ENCODE results near the gene KMT5B. TPM values are rescaled to one million over a fixed set of nuclear protein-coding genes. Genes with fewer than 3 reads are reported as not detected.

Gene KMT5B
- total RNA-seq (2016; rRNA removed; fragmentation: Illumina TruSeq; extraction: Trizol) (23.7 and 32.5 TPM in 2 replicates), polyA plus RNA-seq (2011; rRNA removed) (14.4 and 17.6 TPM in 2 replicates), polyA minus RNA-seq (2011; rRNA and poly(A)+ RNA removed; ENCODE audit: low replicate concordance) (13.3 and 14.0 TPM in 2 replicates), Bru-seq, nascent RNA (percentile 88 among the genes with signal in this experiment), BruChase-seq, experiment 1, labeled RNA remaining after a 6-hour chase (percentile 88 among the genes with signal in this experiment), BruChase-seq, experiment 2, labeled RNA remaining after a 2-hour chase (percentile 87 among the genes with signal in this experiment)
- total RNA-seq (2016; cell fraction: cytosol; rRNA removed; fragmentation: Illumina TruSeq; extraction: Trizol; ENCODE audit: low read depth), result 14.5 and 15.9 TPM in 2 replicates
- total RNA-seq (2016; cell fraction: insoluble cytoplasmic fraction; rRNA removed; fragmentation: Illumina TruSeq; extraction: Trizol), result 25.4 and 32.9 TPM in 2 replicates
- total RNA-seq (2016; cell fraction: membrane; rRNA removed; fragmentation: Illumina TruSeq; extraction: Trizol), result 24.7 and 24.9 TPM in 2 replicates
- 23.0 and 26.3 TPM in 2 replicates for total RNA-seq (2016; cell fraction: nucleus; rRNA removed; fragmentation: Illumina TruSeq; extraction: Trizol)
- polyA plus RNA-seq (2011; cell fraction: cytosol; rRNA removed), result 7.2 and 11.1 TPM in 2 replicates
- polyA plus RNA-seq (2011; cell fraction: nucleus; rRNA removed), result 15.9 and 23.4 TPM in 2 replicates
- 30.8 and 38.6 TPM in 2 replicates for polyA plus RNA-seq (2012)
- 7.4 and 9.2 TPM in 2 replicates for polyA plus RNA-seq (2016; cell fraction: cytosol; fragmentation: Illumina TruSeq; extraction: Trizol; ENCODE audit: low read depth)
- 29.4 and 31.2 TPM in 2 replicates for polyA plus RNA-seq (2016; cell fraction: insoluble cytoplasmic fraction; fragmentation: Illumina TruSeq; extraction: Trizol; ENCODE audit: low read depth)
- 16.3 and 18.5 TPM in 2 replicates for polyA plus RNA-seq (2016; cell fraction: membrane; fragmentation: Illumina TruSeq; extraction: Trizol; ENCODE audit: low read depth)
- 29.1 and 30.5 TPM in 2 replicates for polyA plus RNA-seq (2016; cell fraction: nucleus; fragmentation: Illumina TruSeq; extraction: Trizol; ENCODE audit: insufficient read depth, low read depth)
- 13.9 TPM in 2 replicates for polyA minus RNA-seq (2011; cell fraction: cytosol; rRNA and poly(A)+ RNA removed)
- polyA minus RNA-seq (2011; cell fraction: nucleus; rRNA and poly(A)+ RNA removed), result 47.9 and 58.2 TPM in 2 replicates
- long read RNA-seq, experiment 1, partial matches to known transcripts, result 1 of 12 reads
- long read RNA-seq, experiment 1, other reads (novel, unspliced or antisense), result 11 of 12 reads
- long read RNA-seq, experiment 2, partial matches to known transcripts, result 10 of 40 reads
- long read RNA-seq, experiment 2, other reads (novel, unspliced or antisense), result 30 of 40 reads

DNA sequence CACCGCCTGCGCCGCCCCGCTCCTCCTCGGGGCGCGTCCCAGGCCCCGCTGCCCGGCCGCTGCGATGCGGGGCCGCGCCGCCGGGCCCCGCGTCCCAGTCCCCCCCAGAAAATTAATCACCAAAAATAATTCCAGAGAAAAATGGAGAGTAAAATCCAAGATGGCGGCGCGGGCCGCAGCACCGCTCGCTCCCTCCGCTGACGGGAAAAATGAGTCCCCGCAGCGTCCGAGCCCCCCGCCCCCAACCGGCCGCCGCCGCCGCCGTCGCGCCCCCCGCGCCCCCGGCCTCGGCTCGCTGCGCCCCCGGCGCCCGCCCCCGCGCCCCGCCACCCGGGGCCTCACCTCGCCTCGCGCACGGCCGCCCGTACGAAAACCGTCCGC lies at the start of gene KMT5B:
TSS of gene KMT5B (minus strand) at position 162 of the 381 bp plus-strand sequence. CDS start 23,220 bp downstream, outside the sequence.
- H3K4me1 ChIP-seq (ENCODE audit: insufficient read depth, low read length), result peaks cover 73% of the 10 kb centered on the region
- CTCF ChIA-PET (ENCODE audit: low intra/inter-chr PET ratio, low total read pairs), result interaction anchor here (1.6 kb wide), 1 partner anchor 85 kb away, joined by 5 read pairs; no protein-coding TSS in a partner anchor
- TF ChIP-seq ZNF558 (CRISPR knock-in tag; IDR thresholded peaks at IDR 0.05; ENCODE audit: borderline replicate concordance) (0 out of 2 replicates have a peak, but pooled peaks have one; percentile 11), TAF15 (IDR thresholded peaks at IDR 0.05; ENCODE audit: low read depth, low read length, poor library complexity, severe bottlenecking) (no peak), SAFB2 (CRISPR knock-in tag; IDR thresholded peaks at IDR 0.05; ENCODE audit: borderline replicate concordance, low read depth) (no peak), REXO4 (CRISPR knock-in tag; IDR thresholded peaks at IDR 0.05; ENCODE audit: borderline replicate concordance) (no peak), BCL6 (CRISPR knock-in tag; IDR thresholded peaks at IDR 0.05) (no peak), YY1 (IDR thresholded peaks at IDR 0.05; ENCODE audit: insufficient read depth, insufficient replicate concordance, low read depth, low read length) (peak; percentile 93), CHD2 (IDR thresholded peaks at IDR 0.05; ENCODE audit: low read depth, low read length) (peak; percentile 75), CBX5 (CRISPR knock-in tag; IDR thresholded peaks at IDR 0.05; ENCODE audit: borderline replicate concordance) (no peak)
- TF ChIP-seq, protein P1, sequence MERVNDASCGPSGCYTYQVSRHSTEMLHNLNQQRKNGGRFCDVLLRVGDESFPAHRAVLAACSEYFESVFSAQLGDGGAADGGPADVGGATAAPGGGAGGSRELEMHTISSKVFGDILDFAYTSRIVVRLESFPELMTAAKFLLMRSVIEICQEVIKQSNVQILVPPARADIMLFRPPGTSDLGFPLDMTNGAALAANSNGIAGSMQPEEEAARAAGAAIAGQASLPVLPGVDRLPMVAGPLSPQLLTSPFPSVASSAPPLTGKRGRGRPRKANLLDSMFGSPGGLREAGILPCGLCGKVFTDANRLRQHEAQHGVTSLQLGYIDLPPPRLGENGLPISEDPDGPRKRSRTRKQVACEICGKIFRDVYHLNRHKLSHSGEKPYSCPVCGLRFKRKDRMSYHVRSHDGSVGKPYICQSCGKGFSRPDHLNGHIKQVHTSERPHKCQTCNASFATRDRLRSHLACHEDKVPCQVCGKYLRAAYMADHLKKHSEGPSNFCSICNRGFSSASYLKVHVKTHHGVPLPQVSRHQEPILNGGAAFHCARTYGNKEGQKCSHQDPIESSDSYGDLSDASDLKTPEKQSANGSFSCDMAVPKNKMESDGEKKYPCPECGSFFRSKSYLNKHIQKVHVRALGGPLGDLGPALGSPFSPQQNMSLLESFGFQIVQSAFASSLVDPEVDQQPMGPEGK (CRISPR knock-in tag; IDR thresholded peaks at IDR 0.05), result peak; percentile 33; the same call in 1 of the 2 replicates
- TF ChIP-seq, protein P2, sequence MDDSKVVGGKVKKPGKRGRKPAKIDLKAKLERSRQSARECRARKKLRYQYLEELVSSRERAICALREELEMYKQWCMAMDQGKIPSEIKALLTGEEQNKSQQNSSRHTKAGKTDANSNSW (CRISPR knock-in tag; IDR thresholded peaks at IDR 0.05; ENCODE audit: borderline replicate concordance), result no peak
- TF ChIP-seq, protein P3, sequence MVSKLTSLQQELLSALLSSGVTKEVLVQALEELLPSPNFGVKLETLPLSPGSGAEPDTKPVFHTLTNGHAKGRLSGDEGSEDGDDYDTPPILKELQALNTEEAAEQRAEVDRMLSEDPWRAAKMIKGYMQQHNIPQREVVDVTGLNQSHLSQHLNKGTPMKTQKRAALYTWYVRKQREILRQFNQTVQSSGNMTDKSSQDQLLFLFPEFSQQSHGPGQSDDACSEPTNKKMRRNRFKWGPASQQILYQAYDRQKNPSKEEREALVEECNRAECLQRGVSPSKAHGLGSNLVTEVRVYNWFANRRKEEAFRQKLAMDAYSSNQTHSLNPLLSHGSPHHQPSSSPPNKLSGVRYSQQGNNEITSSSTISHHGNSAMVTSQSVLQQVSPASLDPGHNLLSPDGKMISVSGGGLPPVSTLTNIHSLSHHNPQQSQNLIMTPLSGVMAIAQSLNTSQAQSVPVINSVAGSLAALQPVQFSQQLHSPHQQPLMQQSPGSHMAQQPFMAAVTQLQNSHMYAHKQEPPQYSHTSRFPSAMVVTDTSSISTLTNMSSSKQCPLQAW (CRISPR knock-in tag; IDR thresholded peaks at IDR 0.05), result no peak

More for the DNA sequence above, at the start of gene KMT5B:
- peaks cover 31% of the 10 kb centered on the region for H4K20me1 ChIP-seq (ENCODE audit: insufficient read depth, low read length)
- no peaks in the 10 kb centered on the region; a peak in 1 of 5 replicates for H3K27me3 ChIP-seq (ENCODE audit: control insufficient read depth in 1 of 2, insufficient read depth in 2 of 2, low read length in 2 of 2)
- in situ Hi-C loops (cut with HindIII; ENCODE audit: extremely low pct_ligation_motif_present, low pct_unique_long_range_greater_than_20kb), result loop anchor here (5.0 kb wide), 1 partner anchor 84 kb away; no protein-coding TSS in a partner anchor
- no TSS peak for BruUV-seq (replicated peaks)
- H3K9ac ChIP-seq (ENCODE audit: insufficient read depth, low read depth, low read length), result peak within 1 kb of the TSS; percentile 93
- no peak for FAIRE-seq
- no peaks in the 10 kb centered on the region for H3K36me3 ChIP-seq (replicated peaks in 1 of 2; ENCODE audit: control insufficient read depth in 1 of 2, insufficient read depth in 2 of 2, low read length in 2 of 2)
- peak within 1 kb of the TSS; percentile 98 for H3K27ac ChIP-seq (ENCODE audit: extremely low read length, insufficient read depth, low read length)
- DNase-seq (ENCODE audit: low spot score), result no peak
- peak within 1 kb of the TSS; percentile 74 to 96 (median 85) for H3K4me3 ChIP-seq (replicated peaks in 1 of 3; ENCODE audit: insufficient read depth in 1 of 3, low read depth in 2 of 3, low read length in 3 of 3)
- ATAC-seq, result no peak
- peak within 1 kb of the TSS; percentile 93 for H3K4me2 ChIP-seq (ENCODE audit: low read depth, low read length)
- POLR2A ChIA-PET, result interaction anchor here (1.0 to 6.1 kb wide), 2 partner anchors 84 to 85 kb away, joined by 3 to 73 read pairs; no protein-coding TSS in a partner anchor
- intact Hi-C loops (cut with micrococcal nuclease; ENCODE audit: unreplicated experiment), result loop anchor here (2.0 kb wide), 1 partner anchor 86 kb away; no protein-coding TSS in a partner anchor
- no peak within 1 kb of the TSS for H2AFZ ChIP-seq (ENCODE audit: low read length)
- H3K79me2 ChIP-seq (ENCODE audit: insufficient read depth, low read length), result peaks cover 45% of the 10 kb centered on the region
- WGBS (ENCODE audit: low lambda C conversion rate), result 0% methylated on average over 10 of the region's 60 CpGs
- H3K9me3 ChIP-seq (ENCODE audit: low read length), result no peaks in the 10 kb centered on the region

Data from HepG2 (cell line).